Duodenal mucosa (tissue), 2 donors: ENCODE data around the gene TIGIT.
A peak's percentile ranks its signal among the peaks of the same experiment; 100 is the strongest.

ENCODE experiments used
- H3K27ac ChIP-seq: one replicate; pipeline ENCODE4 v1.7.0; 2013; ENCODE audit warnings: low read depth, low read length
- H3K27me3 ChIP-seq, 2 donors: one replicate each; pipeline ENCODE4 v1.7.0; 2013; ENCODE audit warnings: low read length in 2 of 2, control low read depth in 1 of 2; ENCODE audit not compliant: insufficient read depth in 2 of 2, control insufficient read depth in 1 of 2
- H3K36me3 ChIP-seq, 2 donors: one replicate each; pipeline ENCODE4 v1.7.0; 2013; ENCODE audit warnings: low read length in 2 of 2, control low read depth in 1 of 2; ENCODE audit not compliant: insufficient read depth in 2 of 2, control insufficient read depth in 1 of 2
- H3K4me1 ChIP-seq, 2 donors: one replicate each; pipeline ENCODE4 v1.7.0; 2013; ENCODE audit warnings: low read length in 2 of 2, control low read depth in 1 of 2; ENCODE audit not compliant: insufficient read depth in 2 of 2, control insufficient read depth in 1 of 2
- H3K4me3 ChIP-seq, 2 donors: one replicate each; pipeline ENCODE4 v1.7.0; 2013; ENCODE audit warnings: low read length in 2 of 2, low read depth in 1 of 2
- H3K9ac ChIP-seq, 2 donors: one replicate each; pipeline ENCODE4 v1.7.0; 2013; ENCODE audit warnings: low read length in 2 of 2, low read depth in 1 of 2
- H3K9me3 ChIP-seq, 2 donors: one replicate each; pipeline ENCODE4 v1.7.0; 2013; ENCODE audit warnings: low read length in 2 of 2, control low read depth in 1 of 2; ENCODE audit not compliant: control insufficient read depth in 1 of 2

TIGIT gene

DNA sequence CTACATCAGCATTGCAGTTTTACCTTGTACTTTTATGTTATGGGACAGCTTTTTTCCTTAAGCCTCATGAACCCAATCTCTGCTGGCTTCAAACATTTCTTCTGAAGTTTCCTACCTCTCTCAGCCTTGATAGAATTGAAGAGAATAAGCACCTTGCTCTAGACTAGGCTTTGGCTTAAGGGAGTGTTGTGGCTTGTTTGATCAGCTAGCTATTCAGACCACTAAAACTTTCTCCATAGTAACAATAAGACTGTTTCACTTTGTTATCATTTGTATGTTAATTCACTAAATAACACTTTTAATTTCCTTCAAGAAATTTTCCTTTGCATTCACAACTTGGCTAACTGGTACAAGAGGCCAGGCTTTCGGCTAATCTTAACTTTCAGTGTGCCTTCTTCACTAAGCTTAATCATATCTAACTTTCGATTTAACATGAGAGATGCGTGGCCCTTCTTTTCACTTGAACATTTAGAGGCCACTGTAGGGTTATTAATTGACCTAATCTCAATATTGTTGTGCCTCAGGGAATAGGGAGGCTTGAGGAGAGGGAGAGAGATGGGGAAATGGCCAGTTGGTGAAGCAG, 8.1 kb upstream of the TIGIT start:
- no peaks in the 10 kb centered on the region for H3K9me3 ChIP-seq
- H3K4me3 ChIP-seq, result no peak overlapping the region
- H3K4me1 ChIP-seq, result no peaks in the 10 kb centered on the region
- no peaks in the 10 kb centered on the region for H3K27me3 ChIP-seq
- no peak overlapping the region for H3K27ac ChIP-seq
- H3K9ac ChIP-seq, result no peak overlapping the region
- H3K36me3 ChIP-seq, result no peaks in the 10 kb centered on the region

DNA sequence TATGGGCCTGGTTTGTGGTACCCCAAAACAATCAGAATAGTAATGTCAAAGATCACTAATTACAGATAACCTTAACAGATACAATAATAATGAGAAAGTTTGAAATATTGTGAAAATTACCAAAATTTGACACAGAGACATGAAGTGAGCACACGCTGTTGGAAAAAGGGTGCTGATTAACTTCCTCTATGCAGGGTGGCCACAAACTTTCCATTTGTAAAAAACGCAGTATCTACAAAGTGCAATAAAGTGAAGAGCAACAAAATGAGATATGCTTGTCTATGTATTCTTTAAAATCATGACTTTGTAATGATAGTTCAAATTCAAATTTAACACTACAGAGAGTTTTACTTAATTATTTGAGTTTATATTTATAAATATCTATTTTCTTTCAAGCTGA, 7.6 kb upstream of the TIGIT start:
- no peaks in the 10 kb centered on the region for H3K9me3 ChIP-seq
- no peaks in the 10 kb centered on the region for H3K27me3 ChIP-seq
- H3K4me1 ChIP-seq, result no peaks in the 10 kb centered on the region
- H3K27ac ChIP-seq, result no peak overlapping the region
- H3K9ac ChIP-seq, result no peak overlapping the region
- no peaks in the 10 kb centered on the region for H3K36me3 ChIP-seq
- no peak overlapping the region for H3K4me3 ChIP-seq

DNA sequence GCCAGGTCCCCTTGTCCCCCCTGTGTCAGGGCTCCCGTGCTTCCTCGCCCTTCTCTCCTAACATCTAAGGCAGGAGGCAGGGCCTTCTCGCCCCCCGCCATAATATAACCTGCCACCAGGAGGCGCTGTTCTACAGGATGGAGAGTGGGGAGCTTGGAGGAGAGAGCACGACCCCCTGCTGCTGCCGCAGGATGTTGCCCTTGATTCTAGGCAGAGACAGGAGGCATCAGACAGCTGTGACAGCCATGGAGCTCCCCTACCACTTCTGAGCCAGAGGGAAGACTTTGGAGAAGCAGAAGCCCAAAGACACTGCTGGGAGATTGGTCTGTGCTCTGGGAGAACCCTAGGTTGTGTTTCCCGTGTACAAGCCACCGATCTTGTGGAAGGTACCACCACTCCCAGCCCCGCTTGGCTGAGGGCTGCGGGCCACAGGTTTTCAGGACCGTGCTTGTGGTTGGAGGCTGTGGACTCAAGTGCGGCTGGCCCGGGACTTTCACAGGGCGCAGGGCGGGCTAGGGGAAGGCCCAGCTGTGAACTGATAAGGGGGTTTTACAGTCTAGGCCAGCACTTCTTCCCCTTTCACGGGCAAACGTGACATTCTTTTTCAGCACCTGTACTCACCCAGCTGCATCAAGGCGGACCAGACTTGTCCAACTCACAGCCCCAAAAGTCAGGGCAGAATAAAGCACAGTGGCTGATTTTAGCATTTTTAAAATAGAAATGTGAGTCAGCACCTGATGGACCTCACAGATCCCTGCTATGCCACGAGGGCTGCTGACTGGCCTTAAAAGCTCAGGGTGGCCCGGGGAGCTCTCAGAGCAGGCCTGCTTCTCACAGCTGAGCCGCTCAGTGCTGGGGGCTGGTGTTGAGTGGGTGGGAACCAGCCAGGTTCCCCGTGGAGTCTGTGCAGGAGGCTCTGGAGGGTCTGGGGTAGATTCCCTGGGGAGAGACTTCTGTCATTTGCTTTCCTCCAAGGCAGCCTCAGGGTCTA, 2.6 kb upstream of the TIGIT start:
- peak overlapping the region in 1 of 2 donors; percentile 7 for H3K4me3 ChIP-seq
- no peaks in the 10 kb centered on the region for H3K27me3 ChIP-seq
- H3K9ac ChIP-seq, result peak overlapping the region in 1 of 2 donors; percentile 21
- H3K36me3 ChIP-seq, result no peaks in the 10 kb centered on the region
- H3K27ac ChIP-seq, result no peak overlapping the region
- H3K9me3 ChIP-seq, result no peaks in the 10 kb centered on the region
- H3K4me1 ChIP-seq, result peaks cover 0 to 5% of the 10 kb centered on the region in 2 donors

- H3K9ac ChIP-seq, result no peak overlapping the region
- H3K27ac ChIP-seq, result no peak overlapping the region
- H3K4me1 ChIP-seq, result peaks cover 0 to 5% of the 10 kb centered on the region in 2 donors
- no peaks in the 10 kb centered on the region for H3K9me3 ChIP-seq
- no peak overlapping the region for H3K4me3 ChIP-seq
- H3K36me3 ChIP-seq, result no peaks in the 10 kb centered on the region
- H3K27me3 ChIP-seq, result no peaks in the 10 kb centered on the region
Observed at GRCh38 chr3:114294940-114295480, 1.2 kb downstream of the TIGIT start.

GRCh38 chr3:114295946-114296345, 2.1 kb downstream of the TIGIT start:
- no peaks in the 10 kb centered on the region for H3K27me3 ChIP-seq
- H3K9me3 ChIP-seq, result no peaks in the 10 kb centered on the region
- H3K4me1 ChIP-seq, result peaks cover 0 to 5% of the 10 kb centered on the region in 2 donors
- no peaks in the 10 kb centered on the region for H3K36me3 ChIP-seq
- H3K4me3 ChIP-seq, result no peak overlapping the region
- H3K27ac ChIP-seq, result no peak overlapping the region
- no peak overlapping the region for H3K9ac ChIP-seq

GRCh38 chr3:114299421-114299820, 5.6 kb downstream of the TIGIT start:
- Histone ChIP-seq H3K27ac (no peak overlapping the region), H3K9me3 (no peaks in the 10 kb centered on the region), H3K4me1 (no peaks in the 10 kb centered on the region), H3K9ac (no peak overlapping the region), H3K4me3 (no peak overlapping the region), H3K27me3 (no peaks in the 10 kb centered on the region), H3K36me3 (no peaks in the 10 kb centered on the region)

- H3K4me1 ChIP-seq, result no peaks in the 10 kb centered on the region
- H3K9ac ChIP-seq, result no peak overlapping the region
- H3K9me3 ChIP-seq, result no peaks in the 10 kb centered on the region
- no peak overlapping the region for H3K27ac ChIP-seq
- no peak overlapping the region for H3K4me3 ChIP-seq
- no peaks in the 10 kb centered on the region for H3K27me3 ChIP-seq
- H3K36me3 ChIP-seq, result no peaks in the 10 kb centered on the region
Observed at GRCh38 chr3:114299941-114300624, 6.3 kb downstream of the TIGIT start.

GRCh38 chr3:114307222-114307830, 13.5 kb downstream of the TIGIT start:
- Histone ChIP-seq H3K9ac (no peak overlapping the region), H3K9me3 (no peaks in the 10 kb centered on the region), H3K27me3 (no peaks in the 10 kb centered on the region), H3K4me1 (peaks cover 0 to 5% of the 10 kb centered on the region in 2 donors), H3K4me3 (no peak overlapping the region), H3K36me3 (no peaks in the 10 kb centered on the region), H3K27ac (no peak overlapping the region)

- H3K4me1 ChIP-seq, result peaks cover 0 to 5% of the 10 kb centered on the region in 2 donors
- H3K27ac ChIP-seq, result no peak overlapping the region
Observed at GRCh38 chr3:114307832-114308231, 14.0 kb downstream of the TIGIT start.

More at GRCh38 chr3:114307832-114308231, 14.0 kb downstream of the TIGIT start:
- Histone ChIP-seq H3K27me3 (no peaks in the 10 kb centered on the region), H3K9me3 (no peaks in the 10 kb centered on the region), H3K36me3 (no peaks in the 10 kb centered on the region), H3K9ac (no peak overlapping the region), H3K4me3 (no peak overlapping the region)
